RKO (cell line): ENCODE results near the gene BTN2A1.
"Not testable (repeated sequence)": the region's sequence is repeated elsewhere in the genome, so short reads cannot be mapped to it uniquely, and the experiment has no call there.

ENCODE experiments used
- DNase-seq: peaks from one replicate; pipeline ENCODE4 v3.0.0-alpha.2; 2016; ENCODE audit warnings: low spot score

Gene BTN2A1

GRCh38 chr6:26457806-26458688 lies at the start of gene BTN2A1:
Gene BTN2A1 (plus strand): TSS chr6:26457955. CDS start chr6:26458637, 682 bp downstream.
- peak; percentile 95 for DNase-seq

DNA sequence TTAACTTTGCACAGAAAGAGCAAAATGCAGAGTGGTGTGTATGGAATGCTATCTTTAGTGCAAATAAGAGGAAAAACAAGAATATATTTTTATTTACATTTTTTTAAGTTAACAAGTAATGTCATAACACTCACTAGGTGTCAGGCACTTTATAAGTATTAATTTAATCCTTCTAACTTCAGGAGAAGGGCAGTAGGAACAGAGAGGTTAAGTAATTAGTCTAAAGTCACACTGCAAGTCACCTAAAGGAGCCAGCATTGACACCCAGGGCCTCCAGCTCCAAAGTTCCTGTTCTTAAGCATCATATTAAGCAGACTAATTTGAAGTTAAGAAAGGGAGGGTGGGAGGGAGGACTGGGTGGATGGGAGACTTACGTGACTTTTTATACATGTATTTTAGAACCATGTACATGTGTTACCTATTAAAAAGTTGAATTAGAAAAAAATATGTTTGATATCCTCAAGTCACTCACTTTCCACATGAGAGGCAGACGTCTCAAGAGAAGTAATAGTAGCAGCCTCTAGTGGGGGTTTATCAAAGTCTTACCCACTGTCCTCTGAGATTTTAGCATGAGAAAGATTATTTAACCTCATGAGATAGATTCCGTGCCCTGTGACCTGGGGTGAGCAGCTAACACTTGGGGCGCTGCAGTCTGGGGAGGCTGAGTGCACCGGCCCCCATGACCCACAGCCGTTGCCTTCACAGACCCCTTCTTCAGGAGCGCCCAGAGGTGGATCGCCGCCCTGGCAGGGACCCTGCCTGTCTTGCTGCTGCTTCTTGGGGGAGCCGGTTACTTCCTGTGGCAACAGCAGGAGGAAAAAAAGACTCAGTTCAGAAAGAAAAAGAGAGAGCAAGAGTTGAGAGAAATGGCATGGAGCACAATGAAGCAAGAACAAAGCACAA lies 48.7 kb upstream of the BTN2A1 start:
- no peak for DNase-seq

GRCh38 chr6:26411751-26412150 lies 46.0 kb upstream of the BTN2A1 start:
- DNase-seq, result no peak

- DNase-seq, result no peak
Measured at GRCh38 chr6:26412228-26412627, 45.5 kb upstream of the BTN2A1 start.

DNA sequence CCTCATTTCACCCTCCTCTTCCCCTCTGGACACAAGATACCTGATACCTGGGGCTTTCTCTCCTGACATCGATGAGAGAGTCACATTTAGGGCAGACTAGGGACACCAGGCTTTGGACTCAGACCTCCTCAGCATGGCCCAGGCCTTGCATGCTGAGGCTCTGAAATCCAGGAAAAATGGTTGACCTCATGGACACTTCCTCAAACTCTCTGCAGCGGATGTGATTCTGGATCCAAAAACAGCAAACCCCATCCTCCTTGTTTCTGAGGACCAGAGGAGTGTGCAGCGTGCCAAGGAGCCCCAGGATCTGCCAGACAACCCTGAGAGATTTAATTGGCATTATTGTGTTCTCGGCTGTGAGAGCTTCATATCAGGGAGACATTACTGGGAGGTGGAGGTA lies 44.8 kb upstream of the BTN2A1 start:
- no peak for DNase-seq

- no peak for DNase-seq
Measured at GRCh38 chr6:26414281-26414680, 43.5 kb upstream of the BTN2A1 start.

DNA sequence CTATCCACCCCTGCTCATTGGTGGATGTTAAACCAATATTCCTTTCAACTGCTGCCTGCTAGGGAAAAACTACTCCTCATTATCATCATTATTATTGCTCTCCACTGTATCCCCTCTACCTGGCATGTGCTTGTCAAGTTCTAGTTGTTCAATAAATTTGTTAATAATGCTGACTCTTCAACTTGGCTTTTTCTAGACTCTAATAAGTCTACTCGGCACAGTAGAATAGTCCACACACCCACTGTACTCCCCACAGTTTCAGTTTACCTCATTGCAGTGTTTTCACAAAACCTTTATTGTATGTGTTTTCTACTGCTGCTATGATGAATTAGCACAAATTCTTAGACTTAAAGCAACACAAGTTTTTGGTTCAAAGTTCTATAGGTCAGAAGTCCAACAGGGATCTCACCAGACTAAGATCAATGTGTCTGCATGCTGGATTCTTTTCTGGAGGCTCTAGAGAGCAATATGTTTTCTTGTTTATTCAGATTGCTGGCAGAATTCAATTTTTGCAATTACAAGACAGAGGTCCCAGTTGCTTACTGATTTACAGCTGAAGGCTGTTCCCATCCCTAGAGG lies 42.6 kb upstream of the BTN2A1 start:
- no peak for DNase-seq

- peak; percentile 15 for DNase-seq
Measured at GRCh38 chr6:26415791-26416190, 42.0 kb upstream of the BTN2A1 start.

- DNase-seq, result no peak
Measured at GRCh38 chr6:26416288-26416687, 41.5 kb upstream of the BTN2A1 start.

DNA sequence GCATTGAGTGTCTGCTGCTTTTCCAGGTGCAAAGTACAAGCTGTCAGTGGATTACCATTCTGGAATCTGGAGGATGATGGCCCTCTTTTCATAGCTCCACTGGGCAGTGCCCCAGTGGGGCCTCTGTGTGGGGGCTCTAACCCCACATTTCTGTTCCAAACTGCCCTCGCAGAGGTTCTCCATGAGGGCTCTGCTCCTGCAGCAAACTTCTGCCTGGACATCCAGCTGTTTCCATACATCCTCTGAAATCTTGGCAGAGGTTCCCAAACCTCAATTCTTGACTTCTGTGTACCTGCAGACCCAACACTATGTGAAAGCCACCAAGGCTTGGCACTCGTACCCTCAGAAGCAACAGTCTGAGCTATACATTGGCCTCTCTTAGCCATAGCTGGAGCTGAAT lies 39.7 kb upstream of the BTN2A1 start:
- not testable (repeated sequence) for DNase-seq

DNA sequence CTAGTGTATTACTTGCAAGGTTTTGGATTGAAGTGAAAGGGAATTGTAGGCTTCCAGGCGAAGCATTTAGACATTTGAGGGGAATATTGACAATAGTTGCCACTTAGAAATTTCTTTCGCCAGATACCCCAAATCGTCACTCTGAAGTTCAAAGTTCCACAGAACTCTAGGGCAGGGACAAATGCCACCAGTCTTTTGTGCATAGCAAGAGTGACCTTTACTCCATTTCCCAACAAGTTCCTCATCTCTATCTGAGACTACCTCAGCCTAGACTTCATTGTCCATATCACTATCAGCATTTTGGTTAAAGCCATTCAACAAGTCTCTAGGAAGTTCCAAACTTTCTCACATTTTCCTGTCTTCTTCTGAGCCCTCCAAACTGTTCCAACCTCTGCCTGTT lies 39.0 kb upstream of the BTN2A1 start:
- DNase-seq, result not testable (repeated sequence)

- peak; percentile 57 for DNase-seq
Measured at GRCh38 chr6:26420688-26421171, 37.0 kb upstream of the BTN2A1 start.

DNA sequence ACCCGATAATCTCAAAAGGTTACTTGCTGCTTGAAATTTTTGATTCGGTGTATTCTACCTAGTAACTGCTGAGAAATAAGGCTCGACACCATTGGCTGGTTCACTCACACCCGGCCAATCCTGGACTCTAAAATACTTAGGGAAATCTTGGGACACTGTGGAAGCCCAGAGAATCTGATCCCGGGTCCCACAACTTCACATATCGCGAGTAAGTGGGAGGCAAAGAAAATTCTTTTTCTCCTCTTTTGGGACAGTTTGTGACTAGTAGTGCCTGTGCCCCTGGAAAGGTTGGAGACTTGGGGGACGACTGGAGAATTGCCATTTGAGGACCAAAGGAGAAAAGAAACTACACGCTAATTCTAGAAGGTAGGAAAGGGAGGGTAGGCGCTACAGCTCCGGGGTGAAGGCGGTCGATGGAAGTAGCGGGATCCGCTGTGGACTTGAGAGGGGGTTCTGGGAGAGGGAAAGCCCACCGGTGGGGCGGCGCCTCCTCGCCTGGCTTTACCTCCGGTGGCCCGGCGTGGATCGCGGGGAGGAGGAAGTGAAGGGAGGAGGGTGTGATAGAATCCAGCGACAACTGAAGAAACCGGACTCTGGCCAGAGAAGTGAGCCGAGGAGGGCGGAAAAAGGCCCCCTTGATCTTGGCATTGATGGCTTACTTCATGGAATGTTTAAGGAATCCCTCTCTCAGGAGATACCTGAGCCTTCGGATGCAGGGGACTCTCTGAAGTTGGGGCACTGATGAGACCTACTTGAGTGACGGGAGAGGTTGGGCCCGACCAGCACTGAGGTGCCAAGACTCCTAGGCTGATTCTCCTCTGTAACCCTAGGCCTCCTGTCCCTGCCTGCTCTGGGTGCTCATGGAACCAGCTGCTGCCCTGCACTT lies 36.3 kb upstream of the BTN2A1 start:
- peak; percentile 94 for DNase-seq

DNA sequence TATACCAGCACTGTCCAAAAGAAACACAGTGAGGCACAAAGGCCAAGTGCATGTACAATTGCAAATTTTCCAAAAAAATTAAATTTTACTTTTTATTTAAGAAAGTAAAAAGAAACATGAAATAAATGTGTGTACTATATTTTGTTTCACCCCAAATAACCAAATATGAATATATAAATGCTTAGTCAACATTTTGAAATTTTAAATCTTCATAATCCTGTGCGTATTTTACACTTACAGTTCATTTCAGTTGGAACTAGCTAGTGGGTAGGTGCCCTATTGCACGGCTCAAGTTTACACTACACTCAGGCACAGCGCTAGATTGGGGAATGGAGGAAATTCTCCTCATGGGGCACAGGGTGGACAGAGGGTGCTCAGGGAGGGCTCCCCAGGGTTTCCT lies 35.4 kb upstream of the BTN2A1 start:
- DNase-seq, result no peak

DNA sequence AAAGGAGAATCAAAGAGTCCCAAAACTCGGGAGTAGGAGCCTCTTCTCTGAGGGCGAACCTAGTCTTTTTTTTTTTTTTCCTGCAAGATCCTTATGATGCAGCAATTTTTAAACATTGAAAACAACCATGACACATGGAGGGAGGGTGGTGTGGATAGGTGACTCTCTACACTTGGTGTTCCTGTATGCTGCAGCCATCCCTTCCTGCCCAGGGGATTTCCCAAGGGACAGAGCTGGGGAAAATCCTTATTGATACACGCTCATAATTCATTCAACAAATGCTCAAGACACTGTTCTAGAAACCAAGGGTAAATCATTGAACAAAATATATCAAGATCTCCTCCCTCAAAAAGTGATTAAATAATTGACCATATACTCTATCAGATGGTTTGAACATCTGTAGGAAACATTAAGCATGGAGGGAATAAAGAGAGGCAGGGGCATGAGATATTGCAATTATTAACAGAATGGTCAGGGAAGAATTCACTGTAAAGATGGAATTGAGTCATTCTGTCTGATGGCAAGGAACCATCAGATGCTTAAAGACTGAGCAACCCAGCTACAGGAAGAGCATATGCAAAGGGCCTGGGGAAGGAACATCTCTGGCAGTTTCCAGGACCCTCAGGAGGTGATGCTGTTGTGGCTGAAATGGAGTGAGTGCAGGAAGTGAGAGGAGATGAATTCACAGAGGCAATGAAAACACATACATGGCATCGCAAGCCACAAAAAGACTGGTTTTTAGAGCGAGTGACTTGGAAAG lies 30.9 kb upstream of the BTN2A1 start:
- DNase-seq, result no peak

DNA sequence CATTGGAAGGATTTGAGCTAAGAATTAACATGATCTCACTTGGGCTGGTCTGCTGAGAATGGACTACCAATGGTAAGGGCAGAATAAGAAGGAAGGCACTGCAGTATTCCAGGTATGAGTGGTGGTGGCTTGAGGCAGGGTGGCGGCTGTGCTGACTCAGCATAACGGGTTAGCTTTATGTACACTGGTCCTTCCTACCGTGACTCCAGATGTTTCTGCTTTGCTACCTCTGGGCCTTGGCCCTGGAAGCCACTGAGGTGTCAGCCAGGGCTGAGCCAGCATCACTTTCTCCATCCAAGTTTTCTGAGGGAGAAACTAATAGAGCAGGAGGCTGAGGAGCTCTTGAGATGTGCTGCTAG lies 30.3 kb upstream of the BTN2A1 start:
- no peak for DNase-seq

DNA sequence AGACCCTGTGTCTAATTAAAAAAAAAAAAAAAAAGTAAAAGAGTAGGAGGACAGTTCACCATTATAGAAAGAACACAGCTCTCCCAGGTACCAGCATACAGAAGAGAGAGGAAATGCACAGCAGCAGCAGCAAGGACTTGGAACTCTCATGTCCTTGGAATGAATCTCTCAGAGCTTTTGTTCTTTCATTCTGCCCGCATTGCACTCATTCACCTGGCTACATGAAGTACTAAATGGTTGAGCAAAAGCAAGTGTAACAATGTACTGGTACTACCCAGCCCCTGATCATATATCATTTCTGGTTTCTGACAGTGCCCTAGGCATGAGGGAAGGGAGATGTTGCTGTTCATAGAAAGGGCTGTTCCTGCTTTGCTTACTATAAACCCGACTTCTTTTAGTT lies 29.5 kb upstream of the BTN2A1 start:
- DNase-seq, result no peak

DNA sequence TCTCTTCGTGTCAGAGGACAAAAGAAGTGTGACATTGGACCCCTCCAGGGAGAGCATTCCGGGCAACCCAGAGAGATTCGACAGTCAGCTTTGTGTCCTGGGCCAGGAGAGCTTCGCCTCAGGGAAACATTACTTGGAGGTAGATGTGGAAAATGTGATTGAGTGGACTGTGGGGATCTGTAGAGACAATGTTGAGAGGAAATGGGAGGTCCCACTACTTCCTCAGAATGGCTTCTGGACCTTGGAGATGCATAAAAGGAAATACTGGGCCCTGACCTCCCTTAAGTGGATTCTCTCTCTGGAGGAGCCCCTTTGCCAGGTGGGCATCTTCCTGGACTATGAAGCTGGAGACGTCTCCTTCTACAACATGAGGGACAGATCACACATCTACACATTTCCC lies 27.0 kb upstream of the BTN2A1 start:
- no peak for DNase-seq

DNA sequence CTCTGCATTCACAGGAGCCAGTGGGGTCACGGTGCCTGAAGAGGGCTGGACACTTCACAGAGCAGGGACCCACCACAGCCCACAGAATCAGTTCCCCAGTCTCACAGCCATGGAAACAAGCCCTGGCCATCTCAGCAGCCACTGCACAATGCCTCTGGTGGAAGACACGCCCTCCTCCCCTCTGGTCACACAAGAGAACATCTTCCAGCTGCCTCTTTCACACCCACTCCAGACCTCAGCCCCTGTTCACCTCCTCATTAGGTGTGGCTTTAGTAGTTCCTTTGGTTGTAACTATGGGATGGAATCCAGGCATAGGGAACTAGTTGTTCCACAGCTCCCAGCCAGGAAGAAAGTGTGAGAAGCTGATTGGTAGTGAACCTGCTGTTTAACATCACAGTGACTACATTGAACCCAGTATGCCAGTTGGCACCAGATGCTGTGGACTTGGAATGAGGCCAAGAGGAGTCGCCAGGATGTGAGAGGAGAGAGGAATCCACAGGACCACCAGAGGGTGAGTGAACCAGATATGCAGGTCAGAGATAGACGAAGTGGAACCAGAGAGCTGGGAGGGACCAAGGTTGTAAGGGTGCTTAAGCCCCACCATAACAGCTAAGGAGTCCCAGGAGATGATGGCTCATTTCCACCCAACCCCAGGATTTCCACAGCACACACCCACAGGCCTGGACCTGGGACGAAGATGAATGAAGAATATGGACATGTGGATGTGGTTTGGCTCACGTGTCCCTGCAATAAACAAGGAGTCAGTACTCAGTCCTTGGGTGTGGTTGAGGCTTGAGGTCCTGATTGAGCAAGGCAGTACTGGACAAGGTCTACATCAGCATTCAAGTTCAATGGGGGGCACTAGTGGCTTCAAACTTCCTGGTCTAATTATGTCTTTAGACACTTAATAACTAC lies 26.2 kb upstream of the BTN2A1 start:
- DNase-seq, result no peak
